Fibroblast of gingiva (primary cell): ENCODE data around the gene TMPRSS9.
"Not testable (repeated sequence)": the region's sequence is repeated elsewhere in the genome, so short reads cannot be mapped to it uniquely, and the experiment has no call there.

Experiments used
- DNase-seq: peaks from one replicate; pipeline ENCODE4 v3.0.0-alpha.2; 2011; ENCODE audit warnings: low read depth

The TMPRSS9 gene

GRCh38 chr19:2438178-2438577 lies 78.1 kb downstream of the TMPRSS9 start:
- no peak for DNase-seq

DNA sequence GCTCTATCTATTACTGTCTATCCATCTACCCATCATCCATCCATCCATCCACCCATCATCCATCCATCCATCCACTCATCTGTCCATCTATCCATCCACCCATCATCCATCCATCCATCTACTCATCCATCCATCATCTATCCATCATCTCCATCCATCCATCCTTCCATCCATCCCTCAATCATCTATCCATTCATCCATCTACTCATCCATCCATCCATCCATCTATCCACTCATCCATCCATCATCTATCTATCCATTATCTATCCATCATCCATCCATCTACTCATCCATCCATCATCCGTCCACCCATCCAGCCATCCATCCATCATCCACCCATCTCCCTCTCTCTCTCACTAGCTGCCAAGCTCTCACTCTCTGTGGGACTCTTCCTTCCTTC lies 80.5 kb downstream of the TMPRSS9 start:
- no peak for DNase-seq

DNA sequence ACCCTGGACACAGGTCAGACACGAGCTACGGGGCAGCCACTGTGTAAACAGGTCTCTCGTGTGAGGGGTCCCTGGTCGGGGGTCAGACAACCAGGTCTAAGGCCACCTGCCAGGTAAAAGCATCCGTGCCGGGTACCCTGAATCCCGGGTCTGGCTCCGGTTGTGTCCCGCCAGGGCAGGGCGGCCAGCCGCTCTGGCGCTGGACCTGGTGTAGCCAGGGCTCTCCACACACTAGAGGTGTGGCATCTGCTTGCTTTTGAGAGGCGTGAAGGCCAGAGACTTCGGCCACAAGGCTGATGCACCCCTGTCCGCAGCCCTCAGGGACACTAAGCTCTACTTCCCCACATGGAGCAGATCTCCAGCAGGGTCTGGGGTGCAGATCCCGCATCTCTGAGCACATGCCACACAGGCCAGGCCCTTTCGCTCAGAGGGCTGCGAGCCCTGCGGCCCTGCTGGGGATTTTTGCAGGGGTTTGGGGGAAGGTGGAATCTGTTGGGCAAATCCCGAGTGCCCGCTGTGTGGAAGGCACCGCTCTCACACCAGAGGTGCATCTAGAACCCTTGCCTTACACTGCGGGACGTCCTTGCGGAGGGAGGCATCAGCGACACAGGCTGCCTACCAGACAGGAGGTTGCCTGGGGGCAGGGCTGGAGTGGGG lies 81.2 kb downstream of the TMPRSS9 start:
- no peak for DNase-seq

- no peak for DNase-seq
These were observed 83.2 kb downstream of the TMPRSS9 start for GRCh38 chr19:2443116-2443784.

GRCh38 chr19:2443785-2444182 lies 83.7 kb downstream of the TMPRSS9 start:
- DNase-seq, result no peak

DNA sequence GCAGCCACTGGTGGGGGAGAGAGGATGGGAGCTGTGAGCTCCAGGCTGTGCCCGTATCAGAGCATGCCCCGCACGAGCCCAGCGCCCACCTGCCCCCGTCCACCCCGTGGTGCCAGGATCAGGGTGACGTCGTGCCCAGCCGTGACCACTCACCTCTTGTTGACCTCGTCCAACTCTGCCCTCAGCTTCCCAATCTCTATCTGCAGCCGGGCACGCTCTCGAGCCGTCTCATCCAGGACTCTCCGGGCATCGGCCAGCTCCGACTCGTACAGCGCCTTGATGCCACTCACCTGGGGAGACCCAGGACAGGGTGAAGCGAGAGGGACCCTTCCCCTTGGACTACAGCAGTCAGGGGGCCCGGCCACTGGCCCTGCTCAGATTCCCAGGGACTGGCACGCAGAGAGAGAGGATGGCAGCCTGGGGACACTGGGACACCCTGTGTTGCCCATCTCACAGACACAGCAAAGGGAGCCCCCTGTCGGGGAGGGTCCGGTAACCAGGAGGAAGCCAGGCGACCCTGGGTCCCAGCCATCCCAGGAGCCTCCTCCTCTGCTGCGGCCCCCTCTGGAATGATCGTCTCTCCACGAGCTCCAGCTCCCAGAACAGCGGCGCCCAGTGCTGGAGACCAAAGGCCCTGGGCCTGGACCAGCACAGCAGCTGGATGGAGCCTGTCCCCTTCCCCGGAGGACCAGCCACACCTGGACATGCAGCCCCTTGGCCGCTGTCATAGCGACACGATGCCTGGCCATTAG lies 84.4 kb downstream of the TMPRSS9 start:
- no peak for DNase-seq

DNA sequence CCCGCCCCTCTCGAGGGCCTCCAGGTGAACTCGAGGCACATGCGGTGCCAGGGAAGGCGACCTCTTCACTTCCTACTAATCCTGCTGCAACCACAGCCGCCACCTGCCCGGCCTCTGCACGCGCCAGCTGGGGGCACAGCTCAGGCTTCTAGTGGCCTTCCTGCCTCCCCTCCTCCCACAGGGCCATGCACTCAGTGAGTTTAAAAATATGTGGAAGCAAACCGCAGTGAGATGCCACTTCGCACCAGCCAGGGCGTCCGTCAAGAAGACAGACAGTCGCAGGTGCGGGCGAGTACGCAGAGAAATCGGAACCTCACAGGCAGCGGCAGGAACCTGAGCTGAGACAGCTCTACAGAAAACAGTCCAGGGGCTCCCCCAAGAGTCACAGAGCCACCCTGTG lies 86.3 kb downstream of the TMPRSS9 start:
- DNase-seq, result no peak

DNA sequence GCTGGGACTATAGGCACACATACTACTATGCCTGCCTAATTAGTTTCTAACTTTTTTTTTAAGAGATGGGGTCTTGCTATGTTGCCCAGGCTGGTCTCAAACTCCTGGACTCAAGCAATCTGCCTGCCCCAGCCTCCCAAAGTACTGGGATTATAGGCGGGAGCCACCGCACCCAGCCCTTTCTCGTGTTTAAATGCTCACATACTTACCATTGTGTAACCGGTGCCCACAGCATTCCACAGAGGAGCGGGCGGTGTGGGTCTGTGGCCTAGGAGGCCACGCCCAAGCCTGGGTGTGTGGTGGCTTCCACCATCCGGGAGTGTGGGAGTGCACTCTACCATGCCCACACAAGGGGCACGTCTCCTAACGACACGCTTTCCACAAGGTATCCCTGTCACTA lies 89.0 kb downstream of the TMPRSS9 start:
- peak; percentile 18 for DNase-seq

GRCh38 chr19:2451138-2451537 lies 91.1 kb downstream of the TMPRSS9 start:
- DNase-seq, result no peak

- DNase-seq, result no peak
These were observed 91.7 kb downstream of the TMPRSS9 start for GRCh38 chr19:2451741-2452140.

DNA sequence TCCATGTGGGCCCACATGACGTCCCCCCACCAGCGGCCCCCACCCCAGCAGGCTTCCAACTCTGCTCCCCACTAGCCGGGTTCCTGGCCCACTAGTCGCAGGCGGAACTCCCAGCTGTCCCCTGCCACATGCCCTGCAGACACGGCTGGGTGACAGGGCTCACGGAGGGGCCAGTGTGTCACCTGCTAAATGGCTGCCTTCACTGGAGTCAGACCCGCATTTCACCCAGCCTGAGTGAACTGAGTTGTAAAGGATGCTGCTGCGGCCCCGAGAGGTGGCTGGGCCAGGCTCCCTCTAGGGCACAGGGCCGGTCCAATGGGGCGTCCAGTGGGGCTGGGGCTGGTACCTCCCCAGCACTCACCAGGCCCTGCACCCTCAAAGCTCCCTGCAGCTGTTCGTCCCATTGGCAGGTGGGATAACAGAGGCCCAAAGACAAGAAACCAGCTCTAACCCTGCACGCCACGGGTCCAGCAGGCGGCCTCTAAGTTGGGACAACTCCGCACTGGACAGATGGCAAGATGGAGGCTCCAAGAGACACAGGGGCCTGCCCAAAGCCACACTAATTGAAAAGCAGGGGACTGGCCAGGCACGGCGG lies 93.5 kb downstream of the TMPRSS9 start:
- DNase-seq, result no peak

DNA sequence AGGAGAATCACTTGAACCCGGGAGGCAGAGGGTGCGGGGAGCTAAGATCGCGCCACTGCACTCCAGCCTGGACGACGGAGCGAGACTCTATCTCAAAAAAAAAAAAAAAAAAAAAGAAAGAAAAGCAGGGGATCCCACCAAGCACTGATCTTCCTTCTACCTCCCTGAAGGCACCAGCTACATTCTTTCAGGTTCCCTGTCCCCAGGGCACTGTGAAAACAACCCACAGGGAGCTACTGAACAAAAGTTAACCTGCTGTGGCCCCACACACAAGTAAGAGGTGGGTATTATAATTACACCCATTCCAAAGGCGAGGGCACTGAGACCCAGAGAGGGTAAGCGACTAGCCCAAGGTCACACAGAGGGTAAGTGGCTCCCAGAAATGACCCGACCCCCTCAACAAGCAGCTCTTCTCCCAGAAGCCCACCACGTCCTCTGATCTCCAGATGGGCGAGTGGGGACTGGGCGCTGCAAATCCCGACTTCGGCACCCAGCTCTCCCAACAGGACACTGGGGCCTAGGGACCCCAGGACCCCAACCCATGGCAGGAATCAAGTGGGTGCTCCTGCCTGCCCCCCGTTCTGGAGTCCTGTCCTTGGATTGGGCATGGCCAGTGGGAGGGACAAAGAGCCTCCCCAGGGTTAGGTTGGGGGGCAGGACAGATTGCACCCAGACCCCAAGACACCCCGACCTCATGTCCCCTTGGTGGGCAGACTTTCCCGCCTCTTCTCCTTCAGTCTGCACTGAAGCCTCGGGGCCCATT lies 94.3 kb downstream of the TMPRSS9 start:
- no peak for DNase-seq

GRCh38 chr19:2454962-2455850 lies 95.1 kb downstream of the TMPRSS9 start:
- no peak for DNase-seq

DNA sequence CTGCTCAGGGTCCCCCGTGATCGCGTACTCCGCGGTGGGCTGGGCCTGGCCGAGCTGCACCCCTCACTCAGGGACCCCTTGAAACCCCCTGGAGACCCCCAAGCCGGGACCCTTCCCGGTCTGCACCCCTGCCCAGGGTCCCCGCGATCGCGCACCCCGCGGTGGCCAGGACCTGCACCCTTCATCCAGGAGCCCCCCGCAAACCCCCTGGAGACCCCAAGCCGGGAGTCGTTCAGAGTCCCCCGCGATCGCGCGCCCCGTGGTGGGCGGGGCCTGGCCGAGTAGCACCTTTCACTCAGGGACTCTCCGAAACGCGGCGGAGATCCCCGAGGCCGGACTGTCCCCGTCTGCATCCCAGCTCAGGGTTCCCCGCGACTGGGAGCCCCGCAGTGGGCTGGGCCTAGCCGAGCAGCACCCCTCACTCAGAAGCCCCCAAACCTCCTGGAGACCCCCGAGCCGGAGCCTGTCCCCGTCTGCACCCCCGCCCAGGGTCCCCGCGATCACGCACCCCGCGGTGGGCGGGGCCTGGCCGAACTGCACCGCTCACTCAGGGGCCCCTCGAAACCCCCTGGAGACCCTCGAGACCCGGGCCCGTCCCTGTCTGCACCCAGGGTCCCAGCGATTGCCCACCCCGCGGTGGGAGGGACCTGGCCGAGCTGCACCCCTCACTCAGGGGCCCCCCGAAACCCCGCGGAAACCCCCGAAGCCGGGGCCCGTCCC lies 95.9 kb downstream of the TMPRSS9 start:
- no peak for DNase-seq

DNA sequence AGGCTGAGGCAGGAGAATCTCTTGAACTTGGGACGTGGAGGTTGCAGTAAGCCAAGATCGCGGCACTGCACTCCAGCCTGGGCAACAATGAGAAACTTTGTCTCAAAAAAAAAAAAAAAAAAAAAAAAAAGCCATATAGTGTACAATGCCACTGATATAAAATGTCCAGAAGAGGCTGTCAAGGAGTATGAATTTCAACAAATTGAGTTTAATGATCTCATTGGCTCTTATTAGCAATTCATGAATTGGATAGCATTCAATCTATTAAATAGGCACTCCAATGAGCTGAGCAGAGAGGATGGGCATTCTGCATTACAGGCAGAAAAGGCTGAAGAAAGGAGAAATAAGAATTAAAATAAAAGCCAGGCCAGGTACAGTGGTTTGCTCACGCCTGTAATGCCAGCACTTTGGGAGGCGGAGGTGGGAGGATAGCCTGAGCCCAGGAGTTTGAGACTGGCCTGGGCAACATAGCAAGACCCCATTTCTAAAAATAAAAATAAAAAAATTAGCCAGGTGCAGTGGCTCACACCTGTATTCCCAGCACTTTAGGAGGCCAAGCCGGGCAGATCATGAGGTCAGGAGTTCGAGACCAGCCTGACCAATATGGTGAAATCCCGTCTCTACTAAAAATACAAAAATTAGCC lies 97.5 kb downstream of the TMPRSS9 start:
- no peak for DNase-seq

- no peak for DNase-seq
These were observed 98.0 kb downstream of the TMPRSS9 start for GRCh38 chr19:2458054-2458453.

DNA sequence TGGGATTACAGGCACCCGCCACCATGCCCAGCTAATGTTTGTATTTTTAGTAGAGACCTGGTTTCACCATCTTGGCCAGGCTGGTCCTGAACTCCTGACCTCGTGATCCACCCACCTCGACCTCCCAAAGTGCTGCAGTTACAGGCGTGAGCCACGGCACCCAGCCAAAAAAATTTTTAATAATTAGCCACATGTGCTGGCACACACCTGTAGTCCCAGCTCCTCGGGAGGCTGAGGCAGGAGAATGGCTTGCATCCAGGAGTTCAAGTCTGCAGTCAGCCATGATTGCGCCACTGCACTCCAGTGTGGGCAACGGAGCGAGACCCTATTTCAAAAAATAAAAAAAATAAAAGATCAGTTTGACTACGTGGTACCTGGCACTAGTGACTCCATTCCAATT lies 98.7 kb downstream of the TMPRSS9 start:
- DNase-seq, result not testable (repeated sequence)

GRCh38 chr19:2460245-2460644 lies 100.2 kb downstream of the TMPRSS9 start:
- DNase-seq, result no peak

GRCh38 chr19:2461751-2462634 lies 101.9 kb downstream of the TMPRSS9 start:
- DNase-seq, result peak; percentile 60
